LNCAP (cell line): ENCODE results near the gene CRTC1.

Source experiments
- CTCF ChIP-seq: fragments of 450-650 bp; IDR thresholded peaks from 2 replicates; pipeline ENCODE4 v1.5.1; 2017; ENCODE audit warnings: mild to moderate bottlenecking

Gene CRTC1

GRCh38 chr19:18781885-18782527 lies 98.5 kb downstream of the CRTC1 start:
- no peak for TF ChIP-seq CTCF

GRCh38 chr19:18782559-18783225 lies 99.2 kb downstream of the CRTC1 start:
- no peak for TF ChIP-seq CTCF

GRCh38 chr19:18783958-18784785 lies 100.7 kb downstream of the CRTC1 start:
- TF ChIP-seq CTCF: no peak

- TF ChIP-seq CTCF: no peak
These were observed 101.3 kb downstream of the CRTC1 start for GRCh38 chr19:18784786-18785120.

GRCh38 chr19:18785179-18786124 lies 102.0 kb downstream of the CRTC1 start:
- no peak for TF ChIP-seq CTCF

- TF ChIP-seq CTCF: no peak
These were observed 105.3 kb downstream of the CRTC1 start for GRCh38 chr19:18788529-18789421.
